Retinal pigment epithelial cell (primary cell): Measurements from ENCODE around the gene SP6.

Experiments used
- DNase-seq: peaks from one replicate; pipeline ENCODE4 v3.0.0-alpha.2; 2010; ENCODE audit warnings: low read depth
- H3K4me3 ChIP-seq: 2 replicates; pipeline ENCODE4 v1.5.1; 2011; ENCODE audit warnings: mild to moderate bottlenecking, low read length, control low read depth, moderate library complexity
- CTCF ChIP-seq: conservative IDR thresholded peaks from 2 replicates; pipeline ENCODE4 v1.5.1; 2011; ENCODE audit warnings: low read depth, low read length, control low read depth, inconsistent platforms

Gene SP6

GRCh38 chr17:47872019-47872650 is 21.2 kb upstream of the SP6 start:
- H3K4me3 ChIP-seq = no peak overlapping the region
- no peak for TF ChIP-seq CTCF
- no peak for DNase-seq

- TF ChIP-seq CTCF = no peak
- no peak for DNase-seq
- no peak overlapping the region for H3K4me3 ChIP-seq
Measured at GRCh38 chr17:47871048-47871447, 20.1 kb upstream of the SP6 start.

- TF ChIP-seq CTCF = no peak
Measured at GRCh38 chr17:47870056-47870455, 19.1 kb upstream of the SP6 start.

GRCh38 chr17:47869114-47869513 is 18.2 kb upstream of the SP6 start:
- DNase-seq = no peak
- H3K4me3 ChIP-seq = no peak overlapping the region
- no peak for TF ChIP-seq CTCF

More at GRCh38 chr17:47870056-47870455, 19.1 kb upstream of the SP6 start:
- no peak overlapping the region for H3K4me3 ChIP-seq
- no peak for DNase-seq

GRCh38 chr17:47867813-47868533 is 17.0 kb upstream of the SP6 start:
- H3K4me3 ChIP-seq = no peak overlapping the region
- no peak for TF ChIP-seq CTCF

GRCh38 chr17:47866941-47867340 is 16.0 kb upstream of the SP6 start:
- H3K4me3 ChIP-seq = no peak overlapping the region
- no peak for DNase-seq
- TF ChIP-seq CTCF = no peak

More at GRCh38 chr17:47867813-47868533, 17.0 kb upstream of the SP6 start:
- DNase-seq = no peak

GRCh38 chr17:47864791-47865216 is 13.8 kb upstream of the SP6 start:
- no peak for DNase-seq
- no peak for TF ChIP-seq CTCF
- no peak overlapping the region for H3K4me3 ChIP-seq
